H1 (cell line): ENCODE results near the gene ACAD10. TPM values are rescaled to one million over a fixed set of nuclear protein-coding genes. Genes with fewer than 3 reads are reported as not detected.

Experiments used
- CTCF ChIA-PET: fragments of 300-600 bp; sonication (Branson Sonifier 250); formaldehyde crosslinking; loops from one replicate; lab custom pipeline; 2021; ENCODE audit not compliant: partially characterized antibody; lab: Charles Lee
- POLR2A ChIA-PET: fragments of 300-600 bp; sonication (Branson Sonifier 250); formaldehyde crosslinking; loops from one replicate; lab custom pipeline; 2021; ENCODE audit warnings: inconsistent platforms; ENCODE audit not compliant: partially characterized antibody; lab: Charles Lee
- DNase-seq, 2 experiments: peaks; one replicate each; pipeline versions ENCODE4 v3.0.0 to v3.0.0-alpha.2; 2010 to 2022; ENCODE audit warnings: low spot score in 2 of 2, low read depth in 1 of 2, mixed read lengths in 1 of 2
- FAIRE-seq: peaks from 2 replicates; lab custom pipeline; 2011; peaks lifted over from hg19 to GRCh38; lab: Jason Lieb, UNC
- H2AFZ ChIP-seq: 2 replicates; pipeline ENCODE4 v1.8.1; 2012; ENCODE audit warnings: low read length, inconsistent platforms
- H2AK5ac ChIP-seq: 2 replicates; pipeline ENCODE4 v1.6.1; 2013; ENCODE audit warnings: low read depth, low read length
- H2BK120ac ChIP-seq: replicated peaks from 2 replicates; pipeline ENCODE3; 2013; ENCODE audit warnings: low read depth, low read length, inconsistent platforms
- H2BK12ac ChIP-seq: 2 replicates; pipeline ENCODE4 v1.6.1; 2013; ENCODE audit warnings: low read depth, low read length
- H2BK15ac ChIP-seq: 2 replicates; pipeline ENCODE4 v1.6.1; 2013; ENCODE audit warnings: low read length
- H2BK20ac ChIP-seq: 2 replicates; pipeline ENCODE4 v1.6.1; 2013; ENCODE audit warnings: low read length
- H2BK5ac ChIP-seq: 2 replicates; pipeline ENCODE4 v1.6.1; 2013; ENCODE audit warnings: low read depth, low read length
- H3K14ac ChIP-seq: 2 replicates; pipeline ENCODE4 v1.6.1; 2013; ENCODE audit warnings: inconsistent platforms; ENCODE audit not compliant: insufficient read length
- H3K18ac ChIP-seq: 2 replicates; pipeline ENCODE4 v1.6.1; 2013; ENCODE audit warnings: low read length; ENCODE audit errors: extremely low read depth
- H3K23ac ChIP-seq: 2 replicates; pipeline ENCODE4 v1.6.1; 2013; ENCODE audit warnings: inconsistent platforms; ENCODE audit not compliant: insufficient read length
- H3K23me2 ChIP-seq: 2 replicates; pipeline ENCODE4 v1.6.1; 2013; ENCODE audit warnings: low read depth, low read length
- H3K27ac ChIP-seq: 2 replicates; pipeline ENCODE4 v1.6.1; 2011; ENCODE audit warnings: low read depth, low read length, inconsistent platforms
- H3K27me3 ChIP-seq, 4 experiments: replicated peaks in 1 of 4; 1 replicate in 1 of 4; 2 replicates in 3 of 4; pipeline versions ENCODE4 v1.6.1 to v1.8.1; 2011 to 2013; ENCODE audit warnings: low read length in 3 of 4, mild to moderate bottlenecking in 3 of 4, inconsistent platforms in 2 of 4, mixed read lengths in 2 of 4, moderate library complexity in 1 of 4; ENCODE audit not compliant: control insufficient read depth in 3 of 4, insufficient read depth in 3 of 4; ENCODE audit errors: extremely low read depth in 1 of 4
- H3K36me3 ChIP-seq, 4 experiments: 2 replicates each; pipeline versions ENCODE4 v1.6.1 to v1.8.1; 2011 to 2013; ENCODE audit warnings: mild to moderate bottlenecking in 4 of 4, low read length in 3 of 4, moderate library complexity in 2 of 4, control low read depth in 1 of 4, inconsistent platforms in 1 of 4; ENCODE audit not compliant: insufficient read depth in 4 of 4, control insufficient read depth in 2 of 4
- H3K4ac ChIP-seq: replicated peaks from 2 replicates; pipeline ENCODE3; 2013; ENCODE audit warnings: low read length, low read depth, mixed read lengths, inconsistent platforms; ENCODE audit not compliant: insufficient read length
- H3K4me1 ChIP-seq, 4 experiments: replicated peaks in 1 of 4; 1 replicate in 1 of 4; 2 replicates in 3 of 4; pipeline versions ENCODE4 v1.6.1 to v1.8.1; 2011 to 2013; ENCODE audit warnings: low read length in 3 of 4, inconsistent platforms in 2 of 4, mixed read lengths in 1 of 4; ENCODE audit not compliant: insufficient read depth in 4 of 4, control insufficient read depth in 3 of 4
- H3K4me2 ChIP-seq, 2 experiments: 2 replicates each; pipeline versions ENCODE4 v1.6.1 to v1.8.1; 2011 to 2013; ENCODE audit warnings: low read depth in 2 of 2, low read length in 2 of 2, control low read depth in 1 of 2, inconsistent platforms in 1 of 2, mild to moderate bottlenecking in 1 of 2; ENCODE audit not compliant: insufficient read depth in 1 of 2
- H3K4me3 ChIP-seq, 4 experiments: fragments of 200-600, 300-600 bp in 1 of 4; sonication (generic), shearing (Covaris generic), sonication (Bioruptor Twin) in 1 of 4; 2 replicates each; pipeline versions ENCODE4 v1.5.1 to v1.8.1; 2011 to 2016; ENCODE audit warnings: low read length in 4 of 4, low read depth in 3 of 4, control low read depth in 2 of 4, inconsistent platforms in 2 of 4, mild to moderate bottlenecking in 2 of 4, mixed read lengths in 1 of 4, moderate library complexity in 1 of 4; ENCODE audit not compliant: insufficient read depth in 2 of 4; ENCODE audit errors: extremely low read depth in 1 of 4
- H3K56ac ChIP-seq: replicated peaks from 2 replicates; pipeline ENCODE3; 2013; ENCODE audit warnings: low read depth, mild to moderate bottlenecking, mixed read lengths, low read length, inconsistent platforms; ENCODE audit not compliant: insufficient read length
- H3K79me1 ChIP-seq: 2 replicates; pipeline ENCODE4 v1.6.1; 2013; ENCODE audit warnings: low read depth, low read length, control low read depth
- H3K79me2 ChIP-seq, 2 experiments: 2 replicates each; pipeline versions ENCODE4 v1.6.1 to v1.8.1; 2012 to 2013; ENCODE audit warnings: low read length in 2 of 2, mild to moderate bottlenecking in 2 of 2, inconsistent platforms in 1 of 2; ENCODE audit not compliant: insufficient read depth in 2 of 2, control insufficient read depth in 1 of 2
- H3K9ac ChIP-seq, 4 experiments: replicated peaks in 1 of 4; 1 replicate in 1 of 4; 2 replicates in 3 of 4; pipeline versions ENCODE4 v1.6.1 to v1.8.1; 2011 to 2013; ENCODE audit warnings: low read depth in 3 of 4, low read length in 3 of 4, control low read depth in 2 of 4, mild to moderate bottlenecking in 2 of 4, moderate library complexity in 2 of 4, inconsistent platforms in 1 of 4; ENCODE audit errors: extremely low read depth in 1 of 4
- H3K9me3 ChIP-seq, 2 experiments: 2 replicates each; pipeline versions ENCODE4 v1.6.1 to v1.8.1; 2012 to 2013; ENCODE audit warnings: mild to moderate bottlenecking in 2 of 2, moderate library complexity in 2 of 2, control low read depth in 1 of 2, inconsistent platforms in 1 of 2, low read depth in 1 of 2, low read length in 1 of 2, mixed read lengths in 1 of 2; ENCODE audit not compliant: insufficient read depth in 2 of 2
- H4K20me1 ChIP-seq, 2 experiments: replicated peaks in 1 of 2; 2 replicates each; pipeline versions ENCODE3 to v1.8.1; 2011 to 2013; ENCODE audit warnings: inconsistent platforms in 2 of 2, low read length in 2 of 2, mild to moderate bottlenecking in 1 of 2; ENCODE audit not compliant: insufficient read depth in 2 of 2, control insufficient read depth in 1 of 2
- H4K5ac ChIP-seq: 2 replicates; pipeline ENCODE4 v1.6.1; 2013; ENCODE audit warnings: low read length, low read depth, mixed read lengths, inconsistent platforms; ENCODE audit not compliant: insufficient read length
- H4K8ac ChIP-seq: 2 replicates; pipeline ENCODE4 v1.8.0; 2013; ENCODE audit warnings: mild to moderate bottlenecking, moderate library complexity, low read length, inconsistent platforms; ENCODE audit not compliant: insufficient read depth; ENCODE audit errors: extremely low read depth
- H4K91ac ChIP-seq: replicated peaks from 2 replicates; pipeline ENCODE3; 2013; ENCODE audit warnings: low read length, mixed read lengths, inconsistent platforms; ENCODE audit not compliant: insufficient read length
- CEBPB ChIP-seq: IDR thresholded peaks from 2 replicates; pipeline ENCODE4 v1.6.1; 2012; ENCODE audit warnings: low read depth, low read length
- EZH2 ChIP-seq: fragments of 200-600 bp; sonication (generic); IDR thresholded peaks from 2 replicates; pipeline ENCODE4 v1.7.1; 2012; ENCODE audit warnings: low read depth, mild to moderate bottlenecking, moderate library complexity, low read length, inconsistent platforms; ENCODE audit not compliant: severe bottlenecking
- PHF8 ChIP-seq: fragments of 200-600 bp; sonication (generic); conservative IDR thresholded peaks from 2 replicates; pipeline ENCODE4 v1.7.1; 2012; ENCODE audit warnings: low read depth, mild to moderate bottlenecking, inconsistent platforms, low read length, moderate library complexity
- POU5F1 ChIP-seq: IDR thresholded peaks from 2 replicates; pipeline ENCODE4 v1.6.1; 2011; ENCODE audit warnings: low read depth, mild to moderate bottlenecking, low read length, moderate library complexity
- RNF2 ChIP-seq: fragments of 200-900, 300-1000 bp; sonication (generic); IDR thresholded peaks from 2 replicates; pipeline ENCODE4 v1.7.1; 2016; ENCODE audit warnings: borderline replicate concordance, low read depth, mild to moderate bottlenecking, antibody characterized with exemption, low read length; ENCODE audit not compliant: poor library complexity, severe bottlenecking; ENCODE audit errors: missing control alignments
- SP1 ChIP-seq: IDR thresholded peaks from 2 replicates; pipeline ENCODE4 v1.6.1; 2011; ENCODE audit warnings: low read depth, low read length
- SP2 ChIP-seq: IDR thresholded peaks from 2 replicates; pipeline ENCODE4 v1.6.1; 2012; ENCODE audit warnings: mild to moderate bottlenecking, low read length, inconsistent platforms
- WGBS, 2 experiments: shearing (Covaris generic) in 1 of 2; methylation state at CpG; one replicate each; pipeline versions ENCODE4 v1.1.6 to v1.1.7; 2013 to 2015; ENCODE audit warnings: low lambda C conversion rate in 2 of 2, mixed read lengths in 2 of 2, inconsistent platforms in 1 of 2, low coverage in 1 of 2, missing lambda C conversion rate in 1 of 2; ENCODE audit not compliant: insufficient replicate concordance in 2 of 2, insufficient coverage in 1 of 2, insufficient read length in 1 of 2; ENCODE audit errors: extremely low coverage in 1 of 2, missing lambda C conversion rate in 1 of 2; 5-methylcytosine and 5-hydroxymethylcytosine counted together
- polyA plus RNA-seq, 7 experiments: library from polyadenylated mRNA; depleted of rRNA in 3 of 7; stranded (reverse) in 5 of 7; unstranded in 2 of 7; fragments of >200 nt in 5 of 7; fragments of 200-250 nt in 2 of 7; gene quantifications; 1 replicate in 5 of 7; 2 replicates in 1 of 7; 4 replicates in 1 of 7; pipeline versions ENCODE4 v1.2.1 to v1.2.3, GENCODE V29; 2011 to 2013; ENCODE audit warnings: missing spikeins in 2 of 7, mixed read lengths in 2 of 7
- total RNA-seq: library from RNA; stranded (reverse); fragmentation: NEBNext Ultra II Directional; extraction: Animal tissue kit (Norgen Biotek cat#: 25700); gene quantifications from 2 replicates; pipeline ENCODE4 v1.2.1, GENCODE V29; 2021
- TF ChIP-seq, protein P1 (sequence below): IDR thresholded peaks from 2 replicates; pipeline ENCODE4 v1.6.1; 2012; ENCODE audit warnings: low read length, inconsistent platforms

The ACAD10 gene
- total and polyA plus RNA-seq, 2 of the 8 experiments (the other 6 are each of a cell fraction or from before 2014, with no cell fraction given) = 17.3 to 23.3 TPM

DNA sequence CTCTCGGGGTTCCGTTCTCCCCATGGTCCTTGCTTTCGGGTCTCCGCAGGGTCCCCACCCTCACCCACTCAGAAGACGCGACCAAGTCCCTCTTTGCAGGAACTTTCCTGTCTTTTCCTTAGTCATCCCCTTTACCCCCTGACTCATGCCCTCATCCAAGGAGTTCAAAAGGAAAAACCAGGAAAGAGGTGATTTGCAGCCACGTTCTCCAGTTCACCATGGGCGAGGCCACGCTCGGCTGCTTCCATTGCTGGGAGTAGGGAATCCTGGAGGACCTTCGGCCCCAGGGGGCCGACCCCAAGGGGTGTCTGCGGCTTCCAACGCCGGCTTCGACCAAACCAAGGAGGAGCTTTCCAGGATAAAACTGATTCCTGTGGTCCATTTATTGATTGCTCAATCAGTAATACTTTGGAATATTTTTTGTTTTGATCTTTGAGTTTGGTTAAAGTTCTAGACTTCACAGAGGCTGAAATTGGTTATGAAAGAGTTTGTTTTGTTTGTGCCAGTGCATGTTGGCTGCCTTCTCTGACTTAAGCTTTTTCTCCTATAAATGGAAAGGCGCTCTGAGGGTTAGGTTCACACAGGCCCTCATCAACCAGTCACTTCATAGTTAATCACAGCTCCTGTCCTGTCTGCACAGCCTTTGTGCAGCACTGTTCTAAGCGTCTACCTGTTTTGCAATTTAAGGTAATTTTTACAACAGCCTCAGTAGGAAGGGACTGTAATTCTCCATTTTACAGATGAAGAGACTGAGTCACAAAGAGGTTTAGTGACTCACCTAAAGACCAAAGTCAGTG is 81.7 kb downstream of the ACAD10 start:
- ChIA-PET CTCF (interaction anchor here (0.5 to 2.9 kb wide), 8 partner anchors 9 to 1755 kb away, joined by 3 to 12 read pairs (median 4); no protein-coding TSS in a partner anchor), POLR2A (interaction anchor here (0.6 to 3.4 kb wide), 17 partner anchors 9 to 614 kb away, joined by 3 to 21 read pairs (median 4); partner anchors contain the start of genes ERP29, MAPKAPK5 and TMEM116)
- peak overlapping the region; percentile 82 to 98 for H3K4me2 ChIP-seq
- TF ChIP-seq CEBPB (0 out of 2 replicates have a peak, but pooled peaks have one; percentile 30), RNF2 (no peak), PHF8 (no peak), POU5F1 (no peak), SP1 (no peak), EZH2 (no peak), SP2 (no peak)
- TF ChIP-seq, protein P1, sequence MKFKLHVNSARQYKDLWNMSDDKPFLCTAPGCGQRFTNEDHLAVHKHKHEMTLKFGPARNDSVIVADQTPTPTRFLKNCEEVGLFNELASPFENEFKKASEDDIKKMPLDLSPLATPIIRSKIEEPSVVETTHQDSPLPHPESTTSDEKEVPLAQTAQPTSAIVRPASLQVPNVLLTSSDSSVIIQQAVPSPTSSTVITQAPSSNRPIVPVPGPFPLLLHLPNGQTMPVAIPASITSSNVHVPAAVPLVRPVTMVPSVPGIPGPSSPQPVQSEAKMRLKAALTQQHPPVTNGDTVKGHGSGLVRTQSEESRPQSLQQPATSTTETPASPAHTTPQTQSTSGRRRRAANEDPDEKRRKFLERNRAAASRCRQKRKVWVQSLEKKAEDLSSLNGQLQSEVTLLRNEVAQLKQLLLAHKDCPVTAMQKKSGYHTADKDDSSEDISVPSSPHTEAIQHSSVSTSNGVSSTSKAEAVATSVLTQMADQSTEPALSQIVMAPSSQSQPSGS = no peak

More for the DNA sequence above, 81.7 kb downstream of the ACAD10 start:
- peaks cover 9% of the 10 kb centered on the region for H3K23me2 ChIP-seq
- 0 out of 2 replicates have a peak, but pooled peaks cover 2% of the 10 kb centered on the region for H3K79me1 ChIP-seq
- no peak overlapping the region for H3K56ac ChIP-seq
- no peak overlapping the region for H4K91ac ChIP-seq
- 0 out of 2 replicates have a peak overlapping the region, but pooled peaks have one; percentile 46 for H2BK15ac ChIP-seq
- H2BK20ac ChIP-seq = no peak overlapping the region
- peak overlapping the region; percentile 62 to 85 (median 70) for H3K4me3 ChIP-seq
- 17% methylated on average over 18 of the region's 18 CpGs; no CpG with 5 or more reads in 1 of the 2 experiments for WGBS, 2 experiments
- peak overlapping the region; percentile 43; the same call in 1 of the 2 replicates for H2AFZ ChIP-seq
- H3K9ac ChIP-seq = peak overlapping the region; percentile 36 to 63 (median 56)
- H2BK12ac ChIP-seq = peak overlapping the region; percentile 55; the same call in 1 of the 2 replicates
- peak overlapping the region; percentile 35; the same call in 1 of the 2 replicates for H2BK5ac ChIP-seq
- H3K4me1 ChIP-seq = peaks cover 0 to 8% (median 3%) of the 10 kb centered on the region in 4 experiments; a peak in 4 of 7 replicates
- H3K27ac ChIP-seq = no peak overlapping the region; the same call in 1 of the 2 replicates
- FAIRE-seq (no peak), DNase-seq (no peak)
- no peak overlapping the region for H3K4ac ChIP-seq
- H3K23ac ChIP-seq = no peak overlapping the region
- H3K36me3 ChIP-seq = no peaks in the 10 kb centered on the region
- no peak overlapping the region for H2AK5ac ChIP-seq
- H4K5ac ChIP-seq = no peak overlapping the region
- H3K79me2 ChIP-seq = peaks cover 0 to 17% of the 10 kb centered on the region in 2 experiments; a peak in 1 of 4 replicates
- H3K14ac ChIP-seq = no peak overlapping the region
- peak overlapping the region; percentile 90 for H3K18ac ChIP-seq
- H2BK120ac ChIP-seq = no peak overlapping the region
- peaks cover 0 to 5% (median 0%) of the 10 kb centered on the region in 4 experiments; a peak in 3 of 7 replicates for H3K27me3 ChIP-seq
- H4K8ac ChIP-seq = no peak overlapping the region
- peaks cover 0 to 4% of the 10 kb centered on the region in 2 experiments; a peak in 2 of 4 replicates for H3K9me3 ChIP-seq
- H4K20me1 ChIP-seq = no peaks in the 10 kb centered on the region
